Measurements from ENCODE around the gene ACOX3. TPM values are rescaled to one million over a fixed set of nuclear protein-coding genes. Genes with fewer than 3 reads are reported as not detected.

ACOX3 gene
- total and polyA plus RNA-seq, 9 donors: 10.1 to 32.4 (median 21.3) TPM

DNA sequence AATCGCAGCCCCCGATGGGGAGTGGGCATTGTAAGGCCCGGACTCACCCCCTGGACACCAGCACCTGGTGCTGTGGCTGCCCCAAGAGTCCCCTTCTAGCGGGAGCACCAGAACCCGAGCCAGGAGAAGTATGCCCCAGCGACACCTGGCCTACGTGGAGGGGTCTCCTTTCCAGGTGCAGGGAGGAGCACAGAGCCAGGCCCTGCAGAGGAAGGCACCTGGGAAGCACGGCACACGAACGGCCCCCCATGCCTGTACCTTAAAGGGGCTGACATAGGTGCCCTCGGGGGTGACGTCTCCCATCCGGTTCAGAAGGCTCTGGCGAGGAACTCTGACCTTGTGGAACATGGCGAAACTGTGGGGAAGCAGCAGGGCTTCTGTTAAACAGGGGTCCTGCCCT, 41.2 kb downstream of the ACOX3 start:
- WGBS, 3 donors: 93 to 95% (median 95%) methylated on average over 14 to 15 of the region's 15 CpGs
- TF ChIP-seq EP300 (IDR thresholded peaks at IDR 0.05) (no peak), POLR2A (IDR thresholded peaks at IDR 0.05) (no peak)
- TF ChIP-seq, protein P1, sequence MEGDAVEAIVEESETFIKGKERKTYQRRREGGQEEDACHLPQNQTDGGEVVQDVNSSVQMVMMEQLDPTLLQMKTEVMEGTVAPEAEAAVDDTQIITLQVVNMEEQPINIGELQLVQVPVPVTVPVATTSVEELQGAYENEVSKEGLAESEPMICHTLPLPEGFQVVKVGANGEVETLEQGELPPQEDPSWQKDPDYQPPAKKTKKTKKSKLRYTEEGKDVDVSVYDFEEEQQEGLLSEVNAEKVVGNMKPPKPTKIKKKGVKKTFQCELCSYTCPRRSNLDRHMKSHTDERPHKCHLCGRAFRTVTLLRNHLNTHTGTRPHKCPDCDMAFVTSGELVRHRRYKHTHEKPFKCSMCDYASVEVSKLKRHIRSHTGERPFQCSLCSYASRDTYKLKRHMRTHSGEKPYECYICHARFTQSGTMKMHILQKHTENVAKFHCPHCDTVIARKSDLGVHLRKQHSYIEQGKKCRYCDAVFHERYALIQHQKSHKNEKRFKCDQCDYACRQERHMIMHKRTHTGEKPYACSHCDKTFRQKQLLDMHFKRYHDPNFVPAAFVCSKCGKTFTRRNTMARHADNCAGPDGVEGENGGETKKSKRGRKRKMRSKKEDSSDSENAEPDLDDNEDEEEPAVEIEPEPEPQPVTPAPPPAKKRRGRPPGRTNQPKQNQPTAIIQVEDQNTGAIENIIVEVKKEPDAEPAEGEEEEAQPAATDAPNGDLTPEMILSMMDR (IDR thresholded peaks at IDR 0.05): no peak

GRCh38 chr4:8398347-8398746, 42.2 kb downstream of the ACOX3 start:
- DNase-seq: no peak
- TF ChIP-seq POLR2A (IDR thresholded peaks at IDR 0.05) (no peak), EP300 (IDR thresholded peaks at IDR 0.05) (no peak)
- TF ChIP-seq, protein P1 (IDR thresholded peaks at IDR 0.05): no peak
- 87 to 93% (median 92%) methylated on average over 9 of the region's 9 CpGs for WGBS, 3 donors
- no peaks in the 10 kb centered on the region for H3K36me3 ChIP-seq
- H3K27me3 ChIP-seq: no peaks in the 10 kb centered on the region
- H3K4me1 ChIP-seq (ENCODE audit: insufficient read depth): peaks cover 11% of the 10 kb centered on the region
- intact Hi-C loops (cut with DNase I): no loop called here
- no peak overlapping the region for H3K27ac ChIP-seq
- H3K4me3 ChIP-seq: no peak overlapping the region
- no peaks in the 10 kb centered on the region for H3K9me3 ChIP-seq

More for the DNA sequence above, 41.2 kb downstream of the ACOX3 start:
- intact Hi-C loops (cut with DNase I): no loop called here
- Histone ChIP-seq H3K27me3 (no peaks in the 10 kb centered on the region), H3K9me3 (no peaks in the 10 kb centered on the region), H3K27ac (no peak overlapping the region), H3K4me3 (no peak overlapping the region), H3K36me3 (no peaks in the 10 kb centered on the region), H3K4me1 (ENCODE audit: insufficient read depth) (peaks cover 6% of the 10 kb centered on the region)
- DNase-seq: no peak

DNA sequence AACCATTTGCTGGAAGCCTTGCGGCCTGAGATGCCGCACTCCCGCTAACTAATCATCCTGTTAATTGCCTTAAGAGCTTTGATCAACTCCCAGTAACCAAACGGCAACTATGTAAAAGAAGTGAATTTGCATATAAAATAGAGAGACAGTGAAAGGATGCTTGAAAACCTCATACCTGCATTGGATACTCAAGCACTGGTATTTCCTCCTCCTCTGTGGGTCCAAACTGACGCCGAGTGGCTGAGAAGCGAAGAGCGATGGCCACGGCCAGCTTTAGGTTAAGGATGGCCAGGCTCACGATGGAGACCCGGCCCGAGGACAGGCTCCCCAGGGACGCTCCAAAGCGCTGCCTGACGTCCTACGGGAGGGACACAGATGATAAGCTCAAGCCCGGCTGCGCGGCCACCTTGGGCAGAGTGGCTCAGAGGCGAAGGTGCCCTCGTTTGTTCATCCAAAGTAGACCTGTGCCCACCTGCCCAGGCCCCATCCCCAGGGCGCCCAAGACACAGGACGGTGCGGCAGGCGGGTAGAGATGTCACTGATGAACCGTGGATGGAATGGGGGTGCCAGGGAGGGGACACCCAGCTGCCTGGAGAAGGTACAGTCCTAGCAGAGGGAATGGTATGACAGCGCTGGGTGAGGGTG, 43.6 kb downstream of the ACOX3 start:
- intact Hi-C loops (cut with DNase I): no loop called here
- no peak for TF ChIP-seq EP300 (IDR thresholded peaks at IDR 0.05)
- TF ChIP-seq, protein P1 (IDR thresholded peaks at IDR 0.05): no peak
- no peak for TF ChIP-seq POLR2A (IDR thresholded peaks at IDR 0.05)
- DNase-seq: no peak
- no peak overlapping the region for H3K27ac ChIP-seq
- peaks cover 20% of the 10 kb centered on the region for H3K4me1 ChIP-seq (ENCODE audit: insufficient read depth)
- no peaks in the 10 kb centered on the region for H3K9me3 ChIP-seq
- H3K27me3 ChIP-seq: no peaks in the 10 kb centered on the region
- 94 to 96% (median 95%) methylated on average over 27 of the region's 27 CpGs for WGBS, 3 donors
- H3K4me3 ChIP-seq: no peak overlapping the region
- H3K36me3 ChIP-seq: no peaks in the 10 kb centered on the region

GRCh38 chr4:8395504-8396296, 44.8 kb downstream of the ACOX3 start:
- Histone ChIP-seq H3K27ac (no peak overlapping the region), H3K4me3 (no peak overlapping the region), H3K9me3 (no peaks in the 10 kb centered on the region), H3K27me3 (no peaks in the 10 kb centered on the region), H3K4me1 (ENCODE audit: insufficient read depth) (peaks cover 23% of the 10 kb centered on the region), H3K36me3 (no peaks in the 10 kb centered on the region)
- intact Hi-C loops (cut with DNase I): no loop called here
- 95 to 96% (median 95%) methylated on average over 12 of the region's 12 CpGs for WGBS, 3 donors
- TF ChIP-seq, protein P1 (IDR thresholded peaks at IDR 0.05): no peak
- TF ChIP-seq POLR2A (IDR thresholded peaks at IDR 0.05) (no peak), EP300 (IDR thresholded peaks at IDR 0.05) (no peak)
- no peak for DNase-seq
